HCT116 (cell line): ENCODE measurements around the gene FAM193B. TPM values are rescaled to one million over a fixed set of nuclear protein-coding genes. Genes with fewer than 3 reads are reported as not detected.

Source experiments
- ATAC-seq: fragments of 200-7000 bp; cut with Tn5 transposase; 2 replicates; pipeline ENCODE4 v1.9.1; 2020; ENCODE audit warnings: mild to moderate bottlenecking, moderate library complexity
- BruUV-seq: library from RNA; stranded (reverse); fragments of 400-500 nt; replicated peaks from 2 replicates; lab custom pipeline; 2021; lab: Mats Ljungman, UMichigan
- CTCF ChIA-PET: fragments of 300-600 bp; sonication (Branson Sonifier 250); formaldehyde crosslinking; loops from one replicate; lab custom pipeline; 2021; ENCODE audit warnings: antibody characterized with exemption; lab: Charles Lee
- POLR2A ChIA-PET: fragments of 300-600, 350-600 bp; sonication (Branson Sonifier 250); formaldehyde crosslinking; loops from one replicate; lab custom pipeline; 2021; ENCODE audit warnings: antibody characterized with exemption; lab: Charles Lee
- RAD21 ChIA-PET, 2 experiments: fragments of 300-600 bp; sonication (Branson Sonifier 250); formaldehyde crosslinking; loops; one replicate each; lab custom pipeline; 2023; ENCODE audit warnings: low total read pairs in 2 of 2; ENCODE audit not compliant: uncharacterized antibody in 2 of 2, unreplicated experiment in 2 of 2, low non-redundant PET in 1 of 2; lab: Charles Lee
- DNase-seq: peaks from one replicate; pipeline ENCODE4 v3.0.0-alpha.2; 2010; ENCODE audit warnings: low read depth, low spot score
- H2AFZ ChIP-seq: fragments of 200-600 bp; shearing (Covaris generic), sonication (generic); 2 replicates; pipeline ENCODE4 v1.6.1; 2017; ENCODE audit warnings: low read depth, mixed run types, mixed read lengths, antibody characterized with exemption, low read length; ENCODE audit not compliant: poor library complexity, severe bottlenecking
- H3K27ac ChIP-seq: 2 replicates; pipeline ENCODE4 v1.5.1; 2012; ENCODE audit warnings: low read depth, low read length
- H3K27me3 ChIP-seq: fragments of 200-600 bp; sonication (generic); 2 replicates; pipeline ENCODE4 v1.6.1; 2016; ENCODE audit warnings: mixed run types, low read length, mixed read lengths; ENCODE audit not compliant: insufficient read depth
- H3K36me3 ChIP-seq, 2 experiments: fragments of 200-500 bp in 1 of 2; fragments of 200-600 bp in 1 of 2; sonication (Bioruptor generic) in 1 of 2; sonication (generic) in 1 of 2; 2 replicates each; pipeline versions ENCODE4 v1.5.1 to v1.6.1; 2014 to 2016; ENCODE audit warnings: low read length in 2 of 2, inconsistent platforms in 1 of 2, mixed read lengths in 1 of 2, mixed run types in 1 of 2; ENCODE audit not compliant: insufficient read depth in 2 of 2, control insufficient read depth in 1 of 2
- H3K4me1 ChIP-seq, 2 experiments: fragments of 200-600 bp in 1 of 2; sonication (generic) in 1 of 2; 2 replicates each; pipeline versions ENCODE4 v1.5.1 to v1.6.1; 2012 to 2017; ENCODE audit warnings: low read length in 2 of 2, inconsistent platforms in 1 of 2, mild to moderate bottlenecking in 1 of 2, mixed read lengths in 1 of 2, mixed run types in 1 of 2, moderate library complexity in 1 of 2; ENCODE audit not compliant: insufficient read depth in 2 of 2, control insufficient read depth in 1 of 2
- H3K4me2 ChIP-seq: fragments of 200-600 bp; sonication (generic); 2 replicates; pipeline ENCODE4 v1.6.1; 2017; ENCODE audit warnings: mixed run types, low read length, mixed read lengths
- H3K4me3 ChIP-seq, 2 experiments: fragments of 200-600 bp in 1 of 2; sonication (generic) in 1 of 2; replicated peaks in 1 of 2; 2 replicates each; pipeline ENCODE4 v1.5.1; 2011 to 2016; ENCODE audit warnings: low read length in 2 of 2, control low read depth in 1 of 2, low read depth in 1 of 2, mild to moderate bottlenecking in 1 of 2, mixed read lengths in 1 of 2, mixed run types in 1 of 2
- H3K79me2 ChIP-seq: fragments of 200-600 bp; sonication (generic); 2 replicates; pipeline ENCODE4 v1.6.1; 2017; ENCODE audit warnings: mild to moderate bottlenecking, mixed run types, low read length, moderate library complexity, mixed read lengths; ENCODE audit not compliant: insufficient read depth
- H3K9ac ChIP-seq: fragments of 200-600 bp; sonication (generic); 2 replicates; pipeline ENCODE4 v1.6.1; 2016; ENCODE audit warnings: low read length, mixed read lengths
- H3K9me2 ChIP-seq: fragments of 200-600 bp; sonication (generic), shearing (Covaris generic); 2 replicates; pipeline ENCODE4 v1.6.1; 2017; ENCODE audit warnings: mixed run types, mild to moderate bottlenecking, moderate library complexity; ENCODE audit not compliant: insufficient read depth
- H3K9me3 ChIP-seq, 2 experiments: fragments of 200-500 bp in 1 of 2; fragments of 200-600 bp in 1 of 2; sonication (Bioruptor generic) in 1 of 2; sonication (generic) in 1 of 2; 2 replicates each; pipeline ENCODE4 v1.6.1; 2014 to 2017; ENCODE audit warnings: low read length in 2 of 2, mixed read lengths in 2 of 2, inconsistent platforms in 1 of 2, low read depth in 1 of 2, mild to moderate bottlenecking in 1 of 2, mixed run types in 1 of 2, moderate library complexity in 1 of 2; ENCODE audit not compliant: control insufficient read depth in 1 of 2, insufficient read depth in 1 of 2
- H4K20me1 ChIP-seq: fragments of 200-600 bp; sonication (generic), shearing (Covaris generic); 2 replicates; pipeline ENCODE4 v1.6.1; 2017; ENCODE audit warnings: mixed run types, mild to moderate bottlenecking, moderate library complexity; ENCODE audit not compliant: insufficient read depth
- ATF3 ChIP-seq: IDR thresholded peaks from 2 replicates; pipeline ENCODE4 v1.6.1; 2012
- CBX3 ChIP-seq: IDR thresholded peaks from 2 replicates; pipeline ENCODE4 v1.6.1; 2012; ENCODE audit warnings: low read depth
- CEBPB ChIP-seq: IDR thresholded peaks from 2 replicates; pipeline ENCODE4 v1.6.1; 2012; ENCODE audit warnings: low read depth
- CTCF ChIP-seq, 3 experiments: fragments of 200-600 bp in 1 of 3; sonication (generic) in 1 of 3; IDR thresholded peaks in 2 of 3; conservative IDR thresholded peaks in 1 of 3; 2 replicates each; pipeline ENCODE4 v1.5.1; 2012 to 2017; ENCODE audit warnings: low read depth in 2 of 3, low read length in 2 of 3, antibody characterized with exemption in 1 of 3, borderline replicate concordance in 1 of 3, control low read depth in 1 of 3, mild to moderate bottlenecking in 1 of 3, mixed read lengths in 1 of 3, mixed run types in 1 of 3, moderate library complexity in 1 of 3; ENCODE audit not compliant: insufficient read depth in 1 of 3
- EGR1 ChIP-seq: IDR thresholded peaks from 2 replicates; pipeline ENCODE4 v1.6.1; 2012; ENCODE audit warnings: low read depth
- ELF1 ChIP-seq: IDR thresholded peaks from 2 replicates; pipeline ENCODE4 v1.6.1; 2012; ENCODE audit warnings: low read depth, borderline replicate concordance
- EZH2 ChIP-seq: fragments of 200-600 bp; sonication (generic); IDR thresholded peaks from 2 replicates; pipeline ENCODE4 v1.6.1; 2017; ENCODE audit warnings: antibody characterized with exemption, mixed run types
- EZH2phosphoT487 ChIP-seq: fragments of 200-600 bp; IDR thresholded peaks from 2 replicates; pipeline ENCODE4 v1.6.1; 2018; ENCODE audit warnings: antibody characterized with exemption, borderline replicate concordance
- FOSL1 ChIP-seq: IDR thresholded peaks from 2 replicates; pipeline ENCODE4 v1.6.1; 2012; ENCODE audit warnings: low read depth
- JUND ChIP-seq: IDR thresholded peaks from 2 replicates; pipeline ENCODE4 v1.6.1; 2012
- POLR2A ChIP-seq: IDR thresholded peaks from 2 replicates; pipeline ENCODE4 v1.7.0; 2011; ENCODE audit warnings: borderline replicate concordance; ENCODE audit not compliant: insufficient read depth, insufficient read length; ENCODE audit errors: extremely low read depth
- POLR2AphosphoS5 ChIP-seq: IDR thresholded peaks from 2 replicates; pipeline ENCODE4 v1.6.1; 2011; ENCODE audit warnings: mild to moderate bottlenecking, low read depth, low read length, moderate library complexity
- RAD21 ChIP-seq: IDR thresholded peaks from 2 replicates; pipeline ENCODE4 v1.6.1; 2012; ENCODE audit warnings: low read depth, mild to moderate bottlenecking
- REST ChIP-seq: IDR thresholded peaks from 2 replicates; pipeline ENCODE4 v1.6.1; 2012; ENCODE audit warnings: low read depth
- SIN3A ChIP-seq: IDR thresholded peaks from 2 replicates; pipeline ENCODE4 v1.6.1; 2012; ENCODE audit warnings: low read depth
- SP1 ChIP-seq: IDR thresholded peaks from 2 replicates; pipeline ENCODE4 v1.6.1; 2012; ENCODE audit warnings: low read depth
- TCF7L2 ChIP-seq: IDR thresholded peaks from 2 replicates; pipeline ENCODE4 v1.7.0; 2011; ENCODE audit warnings: borderline replicate concordance, inconsistent platforms; ENCODE audit not compliant: insufficient read depth, insufficient read length; ENCODE audit errors: extremely low read depth
- YY1 ChIP-seq: IDR thresholded peaks from 2 replicates; pipeline ENCODE4 v1.6.1; 2011; ENCODE audit warnings: low read length, low read depth, moderate library complexity, mild to moderate bottlenecking; ENCODE audit not compliant: insufficient replicate concordance; ENCODE audit errors: extremely low read depth
- ZBTB33 ChIP-seq: IDR thresholded peaks from 2 replicates; pipeline ENCODE4 v1.6.1; 2011; ENCODE audit warnings: mild to moderate bottlenecking, low read length, moderate library complexity; ENCODE audit not compliant: insufficient replicate concordance; ENCODE audit errors: extremely low read depth
- ZNF274 ChIP-seq: fragments of 200-500 bp; sonication (Bioruptor generic); IDR thresholded peaks from 2 replicates; pipeline ENCODE4 v1.6.1; 2014; ENCODE audit warnings: mild to moderate bottlenecking, low read depth, low read length, inconsistent platforms
- intact Hi-C: fragments of 100-400 bp; cut with micrococcal nuclease; formaldehyde crosslinking; loops from 2 replicates; pipeline ENCODE4 v1.10.0; 2022
- total RNA-seq: library from RNA; stranded (reverse); gene quantifications from one replicate; pipeline ENCODE4 v1.2.1, GENCODE V29; 2021; ENCODE audit not compliant: unreplicated experiment

FAM193B gene
- total RNA-seq, 1 experiment from 2014 or later = 54.0 TPM

- peaks cover 8 to 49% of the 10 kb centered on the region in 2 experiments; a peak in 3 of 4 replicates for H3K4me1 ChIP-seq
- no peaks in the 10 kb centered on the region for H3K9me3 ChIP-seq
- H3K4me3 ChIP-seq = no peak overlapping the region
- ChIA-PET RAD21 (no interaction called here), POLR2A (no interaction called here), CTCF (no interaction called here)
- peaks cover 27% of the 10 kb centered on the region for H3K79me2 ChIP-seq
- DNase-seq (no peak), ATAC-seq (no peak)
- BruUV-seq = no TSS peak
- H4K20me1 ChIP-seq = no peaks in the 10 kb centered on the region
- H3K27me3 ChIP-seq = no peaks in the 10 kb centered on the region
- H3K9me2 ChIP-seq = no peaks in the 10 kb centered on the region
- H3K9ac ChIP-seq = no peak overlapping the region
- H2AFZ ChIP-seq = no peak overlapping the region
- no peak overlapping the region for H3K27ac ChIP-seq
- no peak overlapping the region for H3K4me2 ChIP-seq
- H3K36me3 ChIP-seq = no peaks in the 10 kb centered on the region
- intact Hi-C loops = loop anchor here (1.0 kb wide), 1 partner anchor 21 kb away; no protein-coding TSS in a partner anchor
- no peak for TF ChIP-seq ZNF274
- TF ChIP-seq EZH2phosphoT487 = no peak
- TF ChIP-seq CBX3 = no peak
- TF ChIP-seq RAD21 = no peak
- no peak for TF ChIP-seq REST
- TF ChIP-seq JUND = no peak
- no peak for TF ChIP-seq TCF7L2
- no peak for TF ChIP-seq EZH2
- no peak for TF ChIP-seq EGR1
- no peak for TF ChIP-seq SP1
- no peak for TF ChIP-seq YY1
- TF ChIP-seq ELF1 = no peak
- no peak for TF ChIP-seq POLR2AphosphoS5
- no peak for TF ChIP-seq CEBPB
- no peak for TF ChIP-seq SIN3A
- TF ChIP-seq CTCF (IDR thresholded peaks at IDR 0.05 in 2 of 3, conservative IDR thresholded peaks at IDR 0.05 in 1 of 3; ENCODE audit: borderline replicate concordance in 1 of 3, insufficient read depth in 1 of 3, low read depth in 2 of 3, low read length in 2 of 3) = no peak
- TF ChIP-seq ZBTB33 = no peak
- TF ChIP-seq POLR2A = no peak
- TF ChIP-seq ATF3 = no peak
- no peak for TF ChIP-seq FOSL1
These were observed 79.4 kb downstream of the FAM193B start for GRCh38 chr5:177474846-177475562.
